GM21619 (cell line): Measurements from ENCODE around the gene PREX1.

Experiments
- ATAC-seq: cut with Tn5 transposase; IDR thresholded peaks from one replicate; pipeline ENCODE4 v1.9.1; 2021; ENCODE audit not compliant: unreplicated experiment

The PREX1 gene

GRCh38 chr20:48665785-48666184, 162.0 kb downstream of the PREX1 start:
- ATAC-seq: no peak

GRCh38 chr20:48662711-48663110, 165.1 kb downstream of the PREX1 start:
- no peak for ATAC-seq

GRCh38 chr20:48661575-48662455, 166.0 kb downstream of the PREX1 start:
- ATAC-seq: no peak

GRCh38 chr20:48660788-48661187, 167.0 kb downstream of the PREX1 start:
- no peak for ATAC-seq

GRCh38 chr20:48659858-48660257, 167.9 kb downstream of the PREX1 start:
- no peak for ATAC-seq

GRCh38 chr20:48658505-48658904, 169.3 kb downstream of the PREX1 start:
- ATAC-seq: no peak

- ATAC-seq: no peak
Measured at GRCh38 chr20:48658198-48658476, 169.7 kb downstream of the PREX1 start.

- ATAC-seq: no peak
Measured at GRCh38 chr20:48657426-48658197, 170.2 kb downstream of the PREX1 start.

- no peak for ATAC-seq
Measured at GRCh38 chr20:48656661-48657211, 171.1 kb downstream of the PREX1 start.

- ATAC-seq: no peak
Measured at GRCh38 chr20:48656137-48656536, 171.7 kb downstream of the PREX1 start.

- ATAC-seq: no peak
Measured at GRCh38 chr20:48653706-48654051, 174.1 kb downstream of the PREX1 start.

- no peak for ATAC-seq
Measured at GRCh38 chr20:48652961-48653705, 174.7 kb downstream of the PREX1 start.

- no peak for ATAC-seq
Measured at GRCh38 chr20:48651960-48652359, 175.8 kb downstream of the PREX1 start.

GRCh38 chr20:48651271-48651670, 176.5 kb downstream of the PREX1 start:
- ATAC-seq: no peak

GRCh38 chr20:48649868-48650267, 177.9 kb downstream of the PREX1 start:
- ATAC-seq: no peak

- ATAC-seq: no peak
Measured at GRCh38 chr20:48649104-48649626, 178.6 kb downstream of the PREX1 start.

- no peak for ATAC-seq
Measured at GRCh38 chr20:48648482-48649051, 179.2 kb downstream of the PREX1 start.

- ATAC-seq: no peak
Measured at GRCh38 chr20:48647858-48648257, 179.9 kb downstream of the PREX1 start.

- ATAC-seq: no peak
Measured at GRCh38 chr20:48645666-48646065, 182.1 kb downstream of the PREX1 start.

- no peak for ATAC-seq
Measured at GRCh38 chr20:48644286-48644828, 183.4 kb downstream of the PREX1 start.
